GM20000 (cell line): ENCODE results near the gene FARP2.
A peak's percentile ranks its signal among the peaks of the same experiment; 100 is the strongest.

Experiments used
- DNase-seq: peaks from one replicate; pipeline ENCODE4 v3.0.0; 2012; ENCODE audit warnings: low spot score
- TF ChIP-seq, protein P1 (sequence below): IDR thresholded peaks from 2 replicates; pipeline ENCODE4 v1.5.1; 2012; ENCODE audit warnings: mild to moderate bottlenecking, control low read depth; ENCODE audit errors: extremely low read depth, missing control alignments

Gene FARP2

DNA sequence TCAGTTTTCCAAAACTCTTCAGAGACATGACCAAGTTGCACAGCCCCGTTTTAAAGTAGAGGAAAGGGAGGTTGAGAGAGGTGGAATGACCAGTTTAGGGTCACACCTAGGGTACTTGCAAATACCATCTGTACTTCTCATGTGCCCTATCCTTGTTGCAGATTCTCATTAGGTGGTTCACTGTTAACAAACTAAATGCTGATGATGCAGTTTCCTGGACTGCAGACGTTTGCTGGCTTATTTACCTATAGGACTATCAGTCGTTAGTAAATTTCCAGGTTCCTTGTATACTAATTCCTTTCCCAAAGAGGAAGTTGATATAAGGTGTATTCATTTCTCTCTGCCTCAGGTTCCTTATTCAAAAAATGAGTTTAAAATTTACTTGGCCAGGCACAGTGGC lies 1.4 kb downstream of the FARP2 start:
- no peak for DNase-seq
- TF ChIP-seq, protein P1, sequence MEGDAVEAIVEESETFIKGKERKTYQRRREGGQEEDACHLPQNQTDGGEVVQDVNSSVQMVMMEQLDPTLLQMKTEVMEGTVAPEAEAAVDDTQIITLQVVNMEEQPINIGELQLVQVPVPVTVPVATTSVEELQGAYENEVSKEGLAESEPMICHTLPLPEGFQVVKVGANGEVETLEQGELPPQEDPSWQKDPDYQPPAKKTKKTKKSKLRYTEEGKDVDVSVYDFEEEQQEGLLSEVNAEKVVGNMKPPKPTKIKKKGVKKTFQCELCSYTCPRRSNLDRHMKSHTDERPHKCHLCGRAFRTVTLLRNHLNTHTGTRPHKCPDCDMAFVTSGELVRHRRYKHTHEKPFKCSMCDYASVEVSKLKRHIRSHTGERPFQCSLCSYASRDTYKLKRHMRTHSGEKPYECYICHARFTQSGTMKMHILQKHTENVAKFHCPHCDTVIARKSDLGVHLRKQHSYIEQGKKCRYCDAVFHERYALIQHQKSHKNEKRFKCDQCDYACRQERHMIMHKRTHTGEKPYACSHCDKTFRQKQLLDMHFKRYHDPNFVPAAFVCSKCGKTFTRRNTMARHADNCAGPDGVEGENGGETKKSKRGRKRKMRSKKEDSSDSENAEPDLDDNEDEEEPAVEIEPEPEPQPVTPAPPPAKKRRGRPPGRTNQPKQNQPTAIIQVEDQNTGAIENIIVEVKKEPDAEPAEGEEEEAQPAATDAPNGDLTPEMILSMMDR = no peak

- peak; percentile 56 for DNase-seq
- TF ChIP-seq, protein P1 = no peak
Observed at GRCh38 chr2:241358470-241358869, 2.4 kb downstream of the FARP2 start.

DNA sequence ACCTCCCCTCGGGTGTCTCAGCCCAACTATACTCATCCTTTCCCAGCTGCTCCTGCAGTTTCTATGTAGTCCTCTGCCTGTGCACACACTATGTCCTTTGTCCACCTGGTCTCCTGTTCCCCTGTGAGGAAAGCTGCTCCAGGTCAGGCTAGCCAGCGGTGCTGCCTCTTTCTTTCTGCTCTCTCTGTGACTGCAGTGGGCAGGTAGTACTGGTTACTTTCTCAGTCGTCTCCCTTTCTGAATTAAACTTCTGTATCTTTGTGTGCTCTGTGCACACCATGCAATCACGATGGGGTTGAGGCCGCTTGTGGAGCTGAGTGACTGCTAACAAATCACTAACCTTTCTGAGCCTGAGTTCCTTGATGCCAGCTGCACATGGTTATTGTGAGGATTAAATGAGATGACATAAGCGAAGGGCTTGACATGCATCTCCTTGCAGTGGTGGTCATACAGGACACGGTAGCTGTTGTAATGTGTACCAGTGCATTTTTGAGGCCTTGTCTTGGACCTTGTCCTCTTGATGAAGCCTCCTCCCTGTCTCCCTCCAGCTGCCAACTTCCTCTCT lies 3.5 kb downstream of the FARP2 start:
- DNase-seq = no peak
- TF ChIP-seq, protein P1 = no peak

DNA sequence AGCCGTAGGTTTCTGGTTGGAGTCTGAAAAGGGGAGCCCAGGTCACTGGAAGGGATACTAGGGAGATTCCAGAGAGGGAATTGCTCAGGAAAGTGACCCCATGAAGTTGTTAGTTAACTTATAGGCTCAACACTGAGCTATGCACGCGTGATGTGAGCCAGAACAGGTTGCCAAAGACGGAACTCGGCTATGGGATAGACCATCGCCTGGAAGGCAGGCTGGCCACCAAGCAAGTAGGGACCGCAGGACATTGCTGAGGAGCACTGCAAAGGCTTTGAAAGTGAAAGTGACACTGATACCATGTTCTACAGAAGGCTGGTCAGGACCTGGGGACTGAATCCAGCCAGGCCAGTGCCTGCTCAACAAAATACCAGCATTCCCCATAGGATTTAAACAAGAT lies 7.3 kb downstream of the FARP2 start:
- DNase-seq = peak; percentile 39
- TF ChIP-seq, protein P1 = no peak

- TF ChIP-seq, protein P1 = no peak
- no peak for DNase-seq
Observed at GRCh38 chr2:241364781-241365180, 8.7 kb downstream of the FARP2 start.

GRCh38 chr2:241366678-241367077 lies 10.6 kb downstream of the FARP2 start:
- TF ChIP-seq, protein P1 = no peak
- DNase-seq = no peak

GRCh38 chr2:241368643-241369042 lies 12.6 kb downstream of the FARP2 start:
- TF ChIP-seq, protein P1 = no peak
- no peak for DNase-seq
